Measurements from ENCODE around the gene WDPCP.

GRCh38 chr2:63588385-63589147 is at the start of gene WDPCP, which contains the start of gene MDH1:
- TF ChIP-seq CTCF (IDR thresholded peaks at IDR 0.05), result no peak
- no peak for TF ChIP-seq ZFX (IDR thresholded peaks at IDR 0.05; ENCODE audit: borderline replicate concordance)

Data from 22Rv1 (cell line).